Prostate gland (tissue), 2 donors: ENCODE measurements around the gene PGC. TPM values are rescaled to one million over a fixed set of nuclear protein-coding genes. Genes with fewer than 3 reads are reported as not detected.

Experiments
- DNase-seq: peaks from one replicate; pipeline ENCODE4 v3.0.0-alpha.2; 2019; ENCODE audit warnings: low spot score
- H3K27ac ChIP-seq, 2 donors: fragments of 200-600 bp; sonication (generic); 2 replicates each; pipeline ENCODE4 v1.5.1; 2017 to 2019
- H3K27me3 ChIP-seq: fragments of 200-600 bp; sonication (generic); replicated peaks from 2 replicates; pipeline ENCODE4 v1.5.1; 2019; ENCODE audit not compliant: insufficient read depth
- H3K36me3 ChIP-seq, 2 donors: fragments of 200-600 bp; sonication (generic); 1 replicate in 1 of 2; 2 replicates in 1 of 2; pipeline versions ENCODE4 v1.5.1 to v1.8.1; 2017 to 2019
- H3K4me1 ChIP-seq: fragments of 200-600 bp; sonication (generic); replicated peaks from 2 replicates; pipeline ENCODE4 v1.5.1; 2019
- H3K4me3 ChIP-seq, 2 donors: fragments of 200-600 bp; sonication (generic); 2 replicates each; pipeline ENCODE4 v1.5.1; 2017 to 2019
- H3K9me3 ChIP-seq: fragments of 200-600 bp; sonication (generic); 2 replicates; pipeline ENCODE4 v1.5.1; 2017
- CTCF ChIP-seq, 4 experiments: fragments of 200-600 bp in 2 of 4; fragments of 450-650 bp in 2 of 4; sonication (generic) in 2 of 4; IDR thresholded peaks; 1 replicate in 3 of 4; 2 replicates in 1 of 4; pipeline ENCODE4 v1.5.1; 2016 to 2019; ENCODE audit warnings: antibody characterized with exemption in 4 of 4, mild to moderate bottlenecking in 2 of 4, moderate library complexity in 2 of 4
- POLR2A ChIP-seq: fragments of 450-650 bp; IDR thresholded peaks from one replicate; pipeline ENCODE4 v1.6.1; 2016; ENCODE audit warnings: antibody characterized with exemption, mild to moderate bottlenecking
- POLR2AphosphoS5 ChIP-seq: sonication (generic); formaldehyde crosslinking; IDR thresholded peaks from one replicate; pipeline ENCODE4 v1.6.1; 2017; ENCODE audit warnings: antibody characterized with exemption
- WGBS: methylation state at CpG from one replicate; pipeline ENCODE4 v1.1.5; 2018; 5-methylcytosine and 5-hydroxymethylcytosine counted together
- intact Hi-C: fragments of 100-400 bp; cut with DNase I; formaldehyde crosslinking; loops from one replicate; pipeline ENCODE4 v1.14.2; 2022
- total RNA-seq, 2 donors: library from RNA; depleted of rRNA; stranded (reverse); fragments of >200 nt; gene quantifications; one replicate each; pipeline ENCODE4 v1.1.0, GENCODE V29; 2016

Gene PGC
- total RNA-seq, 2 donors from 2014 or later = 18.4 to 391 TPM

GRCh38 chr6:41771058-41771983 is 24.1 kb upstream of the PGC start:
- intact Hi-C loops = no loop called here
- H3K36me3 ChIP-seq = peaks cover 0 to 13% of the 10 kb centered on the region in 2 donors
- 87% methylated on average over 26 of the region's 29 CpGs for WGBS
- no peak for DNase-seq
- peaks cover 21% of the 10 kb centered on the region for H3K4me1 ChIP-seq
- no peak overlapping the region for H3K27ac ChIP-seq
- no peak overlapping the region for H3K4me3 ChIP-seq
- H3K9me3 ChIP-seq = no peaks in the 10 kb centered on the region
- H3K27me3 ChIP-seq = no peaks in the 10 kb centered on the region
- TF ChIP-seq CTCF (IDR thresholded peaks at IDR 0.05) (no peak), POLR2A (no peak), POLR2AphosphoS5 (no peak)

- TF ChIP-seq POLR2A (no peak), POLR2AphosphoS5 (no peak), CTCF (IDR thresholded peaks at IDR 0.05) (no peak)
- no peaks in the 10 kb centered on the region for H3K27me3 ChIP-seq
- 90% methylated on average over 25 of the region's 30 CpGs for WGBS
- H3K4me3 ChIP-seq = no peak overlapping the region
- H3K4me1 ChIP-seq = peaks cover 21% of the 10 kb centered on the region
- no peak overlapping the region for H3K27ac ChIP-seq
- no peak for DNase-seq
- intact Hi-C loops = no loop called here
- H3K9me3 ChIP-seq = no peaks in the 10 kb centered on the region
- peaks cover 0 to 13% of the 10 kb centered on the region in 2 donors for H3K36me3 ChIP-seq
These were observed 23.3 kb upstream of the PGC start for GRCh38 chr6:41770381-41771057.

GRCh38 chr6:41769376-41769775 is 22.2 kb upstream of the PGC start:
- Histone ChIP-seq H3K36me3 (peaks cover 0 to 13% of the 10 kb centered on the region in 2 donors), H3K27ac (peak overlapping the region; percentile 66 to 76), H3K4me1 (peaks cover 21% of the 10 kb centered on the region), H3K27me3 (no peaks in the 10 kb centered on the region), H3K4me3 (no peak overlapping the region), H3K9me3 (no peaks in the 10 kb centered on the region)
- TF ChIP-seq CTCF (IDR thresholded peaks at IDR 0.05) = no peak
- no peak for TF ChIP-seq POLR2A
- TF ChIP-seq POLR2AphosphoS5 = no peak
- no peak for DNase-seq
- WGBS = 98% methylated on average over 8 of the region's 8 CpGs
- intact Hi-C loops = no loop called here

GRCh38 chr6:41768545-41769308 is 21.5 kb upstream of the PGC start:
- Histone ChIP-seq H3K9me3 (no peaks in the 10 kb centered on the region), H3K4me1 (peaks cover 21% of the 10 kb centered on the region), H3K36me3 (peaks cover 0 to 13% of the 10 kb centered on the region in 2 donors), H3K4me3 (no peak overlapping the region), H3K27ac (peak overlapping the region; percentile 66 to 76), H3K27me3 (no peaks in the 10 kb centered on the region)
- WGBS = 66% methylated on average over 10 of the region's 10 CpGs
- DNase-seq = peak; percentile 78
- intact Hi-C loops = no loop called here
- TF ChIP-seq POLR2A = no peak
- TF ChIP-seq CTCF (IDR thresholded peaks at IDR 0.05) = no peak
- TF ChIP-seq POLR2AphosphoS5 = peak; percentile 74
